PC-3 (cell line): Measurements from ENCODE around the gene SRP14. TPM values are rescaled to one million over a fixed set of nuclear protein-coding genes. Genes with fewer than 3 reads are reported as not detected.
A peak's percentile ranks its signal among the peaks of the same experiment; 100 is the strongest.

Experiments
- ATAC-seq: fragments of 200-7000 bp; cut with Tn5 transposase; 2 replicates; pipeline ENCODE4 v1.9.1; 2020; ENCODE audit warnings: mild to moderate bottlenecking, moderate library complexity
- BruUV-seq: library from RNA; stranded (reverse); fragments of 400-500 nt; replicated peaks from 2 replicates; lab custom pipeline; 2021; lab: Mats Ljungman, UMichigan
- CTCF ChIA-PET: fragments of 300-600 bp; sonication (Branson Sonifier 250); formaldehyde crosslinking; loops from one replicate; lab custom pipeline; 2022; ENCODE audit warnings: antibody characterized with exemption; lab: Charles Lee
- POLR2A ChIA-PET: fragments of 300-600 bp; sonication (Branson Sonifier 250); formaldehyde crosslinking; loops from one replicate; lab custom pipeline; 2022; ENCODE audit warnings: antibody characterized with exemption; ENCODE audit not compliant: unreplicated experiment; lab: Charles Lee
- DNase-seq: peaks from one replicate; pipeline ENCODE4 v3.0.0-alpha.2; 2015
- H2AFZ ChIP-seq: fragments of 300-600 bp; sonication (generic); 2 replicates; pipeline ENCODE4 v1.6.0; 2016; ENCODE audit warnings: antibody characterized with exemption, low read length
- H3F3A ChIP-seq: fragments of 300-600 bp; sonication (generic); one replicate; pipeline ENCODE4 v1.6.0; 2017; ENCODE audit warnings: antibody characterized with exemption, low read length, control low read depth, mild to moderate bottlenecking; ENCODE audit not compliant: unreplicated experiment
- H3K27ac ChIP-seq: fragments of 300-600 bp; sonication (generic); 2 replicates; pipeline ENCODE4 v1.5.1; 2016; ENCODE audit warnings: mild to moderate bottlenecking, low read length
- H3K27me3 ChIP-seq: fragments of 300-600 bp; sonication (generic); 2 replicates; pipeline ENCODE4 v1.6.1; 2016; ENCODE audit warnings: low read length, mixed read lengths
- H3K36me3 ChIP-seq: fragments of 300-600 bp; sonication (generic); 2 replicates; pipeline ENCODE4 v1.6.1; 2016; ENCODE audit warnings: low read depth, mixed run types, low read length, mixed read lengths
- H3K4me1 ChIP-seq: fragments of 300-600 bp; sonication (generic); 2 replicates; pipeline ENCODE4 v1.5.1; 2016; ENCODE audit warnings: low read length; ENCODE audit not compliant: insufficient read depth
- H3K4me2 ChIP-seq: fragments of 300-600 bp; sonication (generic); 2 replicates; pipeline ENCODE4 v1.6.0; 2016; ENCODE audit warnings: low read length
- H3K4me3 ChIP-seq: fragments of 300-600 bp; sonication (generic); 2 replicates; pipeline ENCODE4 v1.5.1; 2016; ENCODE audit warnings: mild to moderate bottlenecking, low read length, mixed read lengths
- H3K79me2 ChIP-seq: fragments of 300-600 bp; sonication (generic); 2 replicates; pipeline ENCODE4 v1.6.1; 2017; ENCODE audit warnings: low read length, mixed read lengths
- H3K9ac ChIP-seq: fragments of 300-600 bp; sonication (generic); 2 replicates; pipeline ENCODE4 v1.6.0; 2016; ENCODE audit warnings: mild to moderate bottlenecking, low read length
- H3K9me2 ChIP-seq: fragments of 300-600 bp; sonication (generic); replicated peaks from 2 replicates; pipeline ENCODE4 v1.6.1; 2016; ENCODE audit warnings: mixed run types, low read length, mixed read lengths
- H3K9me3 ChIP-seq: fragments of 300-600 bp; sonication (generic); 2 replicates; pipeline ENCODE4 v1.6.1; 2016; ENCODE audit warnings: low read length, mixed read lengths
- H4K20me1 ChIP-seq: fragments of 300-600 bp; sonication (generic); 2 replicates; pipeline ENCODE4 v1.6.1; 2016; ENCODE audit warnings: low read length, mixed read lengths
- CTCF ChIP-seq: fragments of 300-600 bp; sonication (generic); conservative IDR thresholded peaks from 2 replicates; pipeline ENCODE4 v1.5.1; 2017; ENCODE audit warnings: antibody characterized with exemption, low read depth, mild to moderate bottlenecking, low read length
- EZH2 ChIP-seq: fragments of 300-600 bp; sonication (generic); IDR thresholded peaks from one replicate; pipeline ENCODE4 v1.6.1; 2017; ENCODE audit warnings: antibody characterized with exemption, mild to moderate bottlenecking, low read length; ENCODE audit not compliant: unreplicated experiment
- EZH2phosphoT487 ChIP-seq: fragments of 300-600 bp; sonication (generic); IDR thresholded peaks from 2 replicates; pipeline ENCODE4 v1.6.1; 2018; ENCODE audit warnings: mild to moderate bottlenecking, antibody characterized with exemption, low read length, borderline replicate concordance
- intact Hi-C: fragments of 100-400 bp; cut with micrococcal nuclease; formaldehyde crosslinking; loops from 2 replicates; pipeline ENCODE4 v1.9.0; 2023
- total RNA-seq: library from RNA; depleted of rRNA; stranded (reverse); fragments of >200 nt; gene quantifications from 2 replicates; pipeline ENCODE4 v1.2.3, GENCODE V29; 2014

SRP14 gene
- total RNA-seq, 1 experiment from 2014 or later: 362 TPM

DNA sequence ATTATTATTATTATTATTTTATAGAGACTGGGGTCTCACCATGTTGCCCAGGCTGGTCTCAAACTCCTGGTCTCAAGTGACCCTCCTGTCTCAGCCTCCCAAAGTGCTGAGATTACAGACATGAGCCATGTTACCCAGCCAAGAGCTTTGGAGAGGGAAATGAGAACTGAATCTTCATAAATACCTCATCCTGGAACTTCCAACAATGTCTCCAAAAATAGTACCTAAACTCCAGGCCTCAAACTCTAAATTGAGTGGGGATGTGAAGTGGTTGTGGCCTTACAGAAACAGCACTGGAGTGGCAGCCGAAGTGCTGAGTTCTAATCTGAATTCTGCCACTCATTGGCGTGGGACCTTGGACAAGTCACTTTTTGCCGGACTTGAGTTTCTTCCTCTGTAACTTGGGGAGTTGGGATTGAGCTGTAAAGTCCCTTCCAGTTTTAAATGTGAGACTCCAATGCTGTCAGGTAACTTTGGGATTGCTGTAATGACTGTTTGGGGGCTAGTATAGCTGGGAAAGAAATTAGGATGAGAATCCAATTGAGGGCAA is 10.0 kb upstream of the SRP14 start:
- H3F3A ChIP-seq: no peaks in the 10 kb centered on the region
- ChIA-PET POLR2A (no interaction called here), CTCF (no interaction called here)
- H3K27me3 ChIP-seq: no peaks in the 10 kb centered on the region
- H3K27ac ChIP-seq: no peak overlapping the region
- intact Hi-C loops: loop anchor here (5.0 kb wide), 1 partner anchor 113 kb away; the partner anchor contains the start of gene BUB1B
- DNase-seq (no peak), ATAC-seq (no peak)
- H4K20me1 ChIP-seq: no peaks in the 10 kb centered on the region
- no peak overlapping the region for H3K4me3 ChIP-seq
- H3K79me2 ChIP-seq: no peaks in the 10 kb centered on the region
- TF ChIP-seq EZH2phosphoT487 (no peak), EZH2 (no peak), CTCF (no peak)
- no peaks in the 10 kb centered on the region for H3K9me2 ChIP-seq
- H3K9ac ChIP-seq: no peak overlapping the region
- no peak overlapping the region for H3K4me2 ChIP-seq
- no peaks in the 10 kb centered on the region for H3K9me3 ChIP-seq
- H3K4me1 ChIP-seq: peaks cover 39% of the 10 kb centered on the region
- BruUV-seq: no TSS peak
- no peaks in the 10 kb centered on the region for H3K36me3 ChIP-seq
- H2AFZ ChIP-seq: no peak overlapping the region

DNA sequence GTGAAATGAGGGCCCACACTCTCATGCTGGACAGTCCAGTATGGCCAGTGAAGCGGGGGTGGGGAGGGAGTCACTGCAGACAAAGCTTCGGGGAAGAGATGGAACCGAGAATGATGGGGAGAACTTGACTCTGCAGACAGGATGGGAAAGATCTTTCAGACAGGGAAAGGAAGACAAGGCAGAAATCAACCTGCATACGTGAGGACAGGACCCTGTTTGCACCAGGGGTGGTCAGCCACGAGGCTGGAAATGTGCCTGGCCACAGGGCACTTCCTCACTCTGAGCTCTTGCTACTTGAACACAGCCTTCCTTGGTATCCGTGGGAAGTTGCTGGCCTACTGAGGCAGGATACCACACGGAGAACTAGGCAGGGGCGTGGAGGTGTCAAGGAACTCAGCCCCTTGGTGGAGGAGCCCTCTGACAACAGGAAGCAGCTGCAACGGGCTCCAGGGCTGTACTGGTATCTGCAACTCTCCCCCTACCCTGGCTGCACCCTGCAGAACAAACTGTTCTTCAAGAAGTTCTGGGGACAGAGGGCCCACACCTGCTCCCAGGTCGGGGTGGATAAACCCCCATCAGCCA is 9.3 kb upstream of the SRP14 start:
- Histone ChIP-seq H3K4me3 (no peak overlapping the region), H3K79me2 (no peaks in the 10 kb centered on the region), H3K36me3 (no peaks in the 10 kb centered on the region), H3K4me1 (peaks cover 39% of the 10 kb centered on the region), H4K20me1 (no peaks in the 10 kb centered on the region), H3K4me2 (peak overlapping the region; percentile 63; the same call in 1 of the 2 replicates), H3K9me2 (no peaks in the 10 kb centered on the region), H2AFZ (no peak overlapping the region), H3F3A (no peaks in the 10 kb centered on the region), H3K27me3 (no peaks in the 10 kb centered on the region), H3K9me3 (no peaks in the 10 kb centered on the region), H3K9ac (0 out of 2 replicates have a peak overlapping the region, but pooled peaks have one; percentile 11), H3K27ac (peak overlapping the region; percentile 90)
- ATAC-seq (no peak), DNase-seq (no peak)
- TF ChIP-seq EZH2 (no peak), CTCF (no peak), EZH2phosphoT487 (no peak)
- intact Hi-C loops: loop anchor here (5.0 kb wide), 1 partner anchor 114 kb away; the partner anchor contains the start of gene BUB1B
- BruUV-seq: no TSS peak
- ChIA-PET POLR2A (interaction anchor here (0.6 kb wide), 1 partner anchor 354 kb away, joined by 3 read pairs; no protein-coding TSS in a partner anchor), CTCF (interaction anchor here (0.6 to 1.0 kb wide), 2 partner anchors 59 to 136 kb away, joined by 4 to 8 read pairs; no protein-coding TSS in a partner anchor)
